ENCODE data around the gene OR6N1.

The OR6N1 gene

DNA sequence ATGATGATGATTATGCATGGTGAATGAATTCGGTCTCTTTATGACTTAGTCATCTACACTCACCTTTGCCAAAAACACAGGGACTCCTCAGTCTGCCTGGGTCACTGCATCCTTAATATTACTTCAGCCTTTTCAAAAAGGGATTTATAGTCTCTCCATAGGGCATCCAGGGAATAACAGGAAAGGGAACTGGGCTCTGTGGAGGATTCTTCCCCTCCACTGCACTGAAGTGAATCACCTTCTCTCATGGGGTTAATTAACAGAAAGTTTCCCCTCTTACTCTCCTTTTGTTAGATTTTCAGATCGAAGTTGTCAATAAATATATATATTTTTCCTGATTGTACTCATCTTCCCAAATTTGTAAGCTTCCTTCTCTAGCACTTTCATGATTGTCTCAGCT lies 51.4 kb downstream of the OR6N1 start, which contains the start of gene OR6K3:
Gene OR6K3, minus strand, starts transcription at position 101 of the 400 bp plus-strand sequence. CDS start 2,605 bp downstream, outside the sequence.
- H3K36me3 ChIP-seq (replicated peaks; ENCODE audit: insufficient read depth, low read length) = no peaks in the 10 kb centered on the region
- H3K9me2 ChIP-seq (replicated peaks; ENCODE audit: insufficient read depth, low read length) = no peaks in the 10 kb centered on the region
- DNase-seq = no peak
- no peak within 1 kb of the TSS for H3K4me2 ChIP-seq (ENCODE audit: low read depth, low read length)
- H2AFZ ChIP-seq (ENCODE audit: low read length) = no peak within 1 kb of the TSS
- TF ChIP-seq CTCF (IDR thresholded peaks at IDR 0.05; ENCODE audit: low read length) = no peak
- TF ChIP-seq EZH2phosphoT487 (IDR thresholded peaks at IDR 0.05; ENCODE audit: low read length) = no peak
- TF ChIP-seq EZH2 (optimal IDR thresholded peaks at IDR 0.05; ENCODE audit: low read depth, low read length) = no peak
- H3K9ac ChIP-seq (ENCODE audit: low read length) = no peak within 1 kb of the TSS
- no peaks in the 10 kb centered on the region for H3K9me3 ChIP-seq (replicated peaks; ENCODE audit: insufficient read depth, low read length)
- no peaks in the 10 kb centered on the region for H3K4me1 ChIP-seq (ENCODE audit: low read length)
- no peaks in the 10 kb centered on the region for H3K79me2 ChIP-seq (ENCODE audit: low read length)
- no peak within 1 kb of the TSS for H3K27ac ChIP-seq (ENCODE audit: low read length)
- H4K20me1 ChIP-seq (ENCODE audit: insufficient read depth, low read length) = no peaks in the 10 kb centered on the region
- H3K27me3 ChIP-seq (replicated peaks; ENCODE audit: insufficient read depth, low read length) = no peaks in the 10 kb centered on the region
- no peaks in the 10 kb centered on the region for H3F3A ChIP-seq (ENCODE audit: insufficient read depth, low read length)
- H3K4me3 ChIP-seq (ENCODE audit: low read length) = no peak within 1 kb of the TSS

GRCh38 chr1:158719664-158720063 lies 52.3 kb downstream of the OR6N1 start:
- Histone ChIP-seq H3K4me2 (ENCODE audit: low read depth, low read length) (no peak overlapping the region), H3K27ac (ENCODE audit: low read length) (no peak overlapping the region), H3K36me3 (replicated peaks; ENCODE audit: insufficient read depth, low read length) (no peaks in the 10 kb centered on the region), H3K4me3 (ENCODE audit: low read length) (no peak overlapping the region), H3K79me2 (ENCODE audit: low read length) (no peaks in the 10 kb centered on the region), H3F3A (ENCODE audit: insufficient read depth, low read length) (no peaks in the 10 kb centered on the region), H3K9me2 (replicated peaks; ENCODE audit: insufficient read depth, low read length) (no peaks in the 10 kb centered on the region), H3K4me1 (ENCODE audit: low read length) (no peaks in the 10 kb centered on the region), H2AFZ (ENCODE audit: low read length) (no peak overlapping the region), H3K9ac (ENCODE audit: low read length) (no peak overlapping the region), H3K9me3 (replicated peaks; ENCODE audit: insufficient read depth, low read length) (no peaks in the 10 kb centered on the region), H4K20me1 (ENCODE audit: insufficient read depth, low read length) (no peaks in the 10 kb centered on the region), H3K27me3 (replicated peaks; ENCODE audit: insufficient read depth, low read length) (no peaks in the 10 kb centered on the region)
- no peak for DNase-seq
- no peak for TF ChIP-seq CTCF (IDR thresholded peaks at IDR 0.05; ENCODE audit: low read length)
- no peak for TF ChIP-seq EZH2 (optimal IDR thresholded peaks at IDR 0.05; ENCODE audit: low read depth, low read length)
- TF ChIP-seq EZH2phosphoT487 (IDR thresholded peaks at IDR 0.05; ENCODE audit: low read length) = no peak

DNA sequence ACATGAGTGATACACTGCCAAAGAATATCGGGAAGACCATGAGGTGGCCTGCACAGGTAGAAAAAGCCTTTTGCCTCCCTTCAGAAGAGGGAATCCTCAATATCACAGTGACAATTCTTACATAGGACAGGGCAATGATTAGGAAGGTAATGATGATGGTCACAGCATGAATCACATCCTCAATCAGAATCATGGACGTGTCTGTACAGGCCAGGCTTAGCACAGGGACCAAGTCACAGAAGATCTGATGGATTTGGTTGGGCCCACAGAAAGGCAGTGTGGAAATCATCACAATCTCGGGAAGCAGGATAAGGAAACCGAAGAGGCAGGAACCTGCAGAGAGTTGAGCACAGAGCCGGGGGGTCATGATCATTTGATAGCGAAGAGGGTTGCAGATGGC lies 54.7 kb downstream of the OR6N1 start:
- Histone ChIP-seq H3K9me2 (replicated peaks; ENCODE audit: insufficient read depth, low read length) (no peaks in the 10 kb centered on the region), H4K20me1 (ENCODE audit: insufficient read depth, low read length) (no peaks in the 10 kb centered on the region), H3F3A (ENCODE audit: insufficient read depth, low read length) (no peaks in the 10 kb centered on the region), H2AFZ (ENCODE audit: low read length) (no peak overlapping the region), H3K4me1 (ENCODE audit: low read length) (no peaks in the 10 kb centered on the region), H3K27me3 (replicated peaks; ENCODE audit: insufficient read depth, low read length) (no peaks in the 10 kb centered on the region), H3K36me3 (replicated peaks; ENCODE audit: insufficient read depth, low read length) (no peaks in the 10 kb centered on the region), H3K27ac (ENCODE audit: low read length) (no peak overlapping the region), H3K9me3 (replicated peaks; ENCODE audit: insufficient read depth, low read length) (no peaks in the 10 kb centered on the region), H3K9ac (ENCODE audit: low read length) (no peak overlapping the region), H3K4me2 (ENCODE audit: low read depth, low read length) (no peak overlapping the region), H3K4me3 (ENCODE audit: low read length) (no peak overlapping the region), H3K79me2 (ENCODE audit: low read length) (no peaks in the 10 kb centered on the region)
- no peak for TF ChIP-seq CTCF (IDR thresholded peaks at IDR 0.05; ENCODE audit: low read length)
- TF ChIP-seq EZH2phosphoT487 (IDR thresholded peaks at IDR 0.05; ENCODE audit: low read length) = no peak
- TF ChIP-seq EZH2 (optimal IDR thresholded peaks at IDR 0.05; ENCODE audit: low read depth, low read length) = no peak
- DNase-seq = no peak

All from MM.1S (cell line).